ENCODE data around the gene SLC66A3.

Gene SLC66A3

DNA sequence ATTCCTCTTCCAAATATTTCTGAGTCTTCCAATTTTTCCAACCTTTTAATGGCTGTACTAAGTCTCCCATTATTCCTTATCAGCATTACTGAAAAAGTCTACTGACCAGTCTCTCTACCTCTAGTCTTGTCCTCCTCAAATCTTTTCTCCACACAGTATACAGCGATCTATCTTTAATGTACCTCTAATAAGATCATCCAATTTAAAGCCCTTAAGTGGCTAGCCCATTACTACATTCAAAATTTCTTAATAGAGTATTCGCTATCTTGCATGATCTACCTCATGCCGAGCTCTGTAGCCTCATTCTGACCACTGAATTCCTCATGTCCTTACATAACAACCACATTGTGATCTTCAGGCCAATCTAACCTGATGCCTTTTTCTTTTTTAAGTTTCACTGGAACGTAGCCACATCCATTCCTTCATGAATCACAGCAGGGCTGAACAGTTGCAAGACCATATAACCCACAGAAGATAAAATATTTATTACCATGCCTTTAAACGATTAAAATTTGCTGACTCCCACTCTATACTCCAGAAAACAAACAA, 57.9 kb downstream of the SLC66A3 start:
- TF ChIP-seq CTCF (conservative IDR thresholded peaks at IDR 0.05): no peak
- no peak overlapping the region for H3K27ac ChIP-seq

- TF ChIP-seq CTCF (conservative IDR thresholded peaks at IDR 0.05): no peak
- no peak overlapping the region for H3K27ac ChIP-seq
These were observed 58.7 kb downstream of the SLC66A3 start for GRCh38 chr2:11213975-11214374.

GRCh38 chr2:11214770-11215169, 59.5 kb downstream of the SLC66A3 start:
- no peak for TF ChIP-seq CTCF (conservative IDR thresholded peaks at IDR 0.05)
- H3K27ac ChIP-seq: no peak overlapping the region

DNA sequence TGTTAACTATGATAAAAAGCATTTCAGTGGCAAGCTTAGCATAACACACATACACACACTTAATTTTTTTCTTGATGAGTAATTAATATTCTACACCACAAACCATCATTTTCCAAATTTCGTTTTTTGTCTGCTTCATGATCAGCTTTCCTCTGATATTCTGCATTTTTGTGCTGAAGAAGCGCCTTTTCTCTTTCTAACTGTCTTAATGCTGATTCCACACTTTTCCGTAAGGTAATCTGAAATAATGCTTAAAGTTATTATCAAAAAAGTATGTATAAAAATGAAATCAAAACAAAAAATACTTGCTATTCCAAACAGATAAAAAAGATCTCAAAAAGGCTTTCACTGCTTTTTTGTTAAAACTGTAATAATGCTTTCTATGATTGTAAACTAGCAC, 60.1 kb downstream of the SLC66A3 start:
- H3K27ac ChIP-seq: no peak overlapping the region
- no peak for TF ChIP-seq CTCF (conservative IDR thresholded peaks at IDR 0.05)

- no peak for TF ChIP-seq CTCF (conservative IDR thresholded peaks at IDR 0.05)
These were observed 65.2 kb downstream of the SLC66A3 start for GRCh38 chr2:11220445-11220844.

GRCh38 chr2:11222845-11223244, 67.6 kb downstream of the SLC66A3 start:
- H3K27ac ChIP-seq: no peak overlapping the region
- TF ChIP-seq CTCF (conservative IDR thresholded peaks at IDR 0.05): no peak

More at GRCh38 chr2:11220445-11220844, 65.2 kb downstream of the SLC66A3 start:
- H3K27ac ChIP-seq: no peak overlapping the region

- H3K27ac ChIP-seq: no peak overlapping the region
- no peak for TF ChIP-seq CTCF (conservative IDR thresholded peaks at IDR 0.05)
These were observed 69.6 kb downstream of the SLC66A3 start for GRCh38 chr2:11224887-11225286.
